ENCODE data around the gene TAF11. TPM values are rescaled to one million over a fixed set of nuclear protein-coding genes. Genes with fewer than 3 reads are reported as not detected.
A peak's percentile ranks its signal among the peaks of the same experiment; 100 is the strongest.

The TAF11 gene
- total and polyA plus RNA-seq, 10 donors, result 19.1 to 56.3 (median 25.9) TPM

DNA sequence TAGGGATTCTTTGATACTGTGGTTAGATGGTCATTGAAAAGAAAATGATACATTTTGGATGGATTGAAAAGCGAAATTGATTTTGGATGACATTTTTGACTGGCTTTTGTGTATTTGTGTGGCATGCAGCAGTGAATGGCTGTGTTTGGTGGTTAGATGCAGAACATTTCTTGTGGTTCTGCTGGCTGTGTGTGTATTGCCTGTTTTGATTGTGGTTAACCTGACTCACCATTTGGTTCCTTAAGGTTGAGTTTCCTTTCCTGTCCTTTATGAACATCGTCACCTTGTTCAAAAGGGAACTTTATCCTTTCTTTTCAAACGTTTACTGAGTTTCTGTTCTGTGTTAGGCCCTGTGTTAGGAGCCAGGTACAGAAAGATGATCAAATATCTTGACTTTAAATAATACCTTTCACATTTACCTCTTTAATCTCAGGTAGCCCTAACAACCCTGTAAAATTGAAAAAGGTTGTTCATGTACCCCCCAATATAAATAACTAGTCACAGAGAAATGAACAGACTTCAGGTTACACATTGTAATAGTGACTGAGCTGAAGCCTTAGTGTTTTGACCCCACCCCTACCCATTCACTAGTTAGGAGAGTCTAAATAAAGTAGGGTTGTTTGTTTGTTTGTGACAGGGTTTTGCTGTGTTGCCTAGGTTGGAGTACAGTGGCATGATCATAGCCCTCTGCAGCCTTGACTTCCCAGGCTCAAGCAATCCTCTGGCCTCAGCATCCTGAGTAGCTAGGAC, 25.0 kb upstream of the TAF11 start:
- H3K9me3 ChIP-seq, result no peaks in the 10 kb centered on the region
- 29 to 53% (median 35%) methylated on average over 3 of the region's 3 CpGs for WGBS, 5 donors

DNA sequence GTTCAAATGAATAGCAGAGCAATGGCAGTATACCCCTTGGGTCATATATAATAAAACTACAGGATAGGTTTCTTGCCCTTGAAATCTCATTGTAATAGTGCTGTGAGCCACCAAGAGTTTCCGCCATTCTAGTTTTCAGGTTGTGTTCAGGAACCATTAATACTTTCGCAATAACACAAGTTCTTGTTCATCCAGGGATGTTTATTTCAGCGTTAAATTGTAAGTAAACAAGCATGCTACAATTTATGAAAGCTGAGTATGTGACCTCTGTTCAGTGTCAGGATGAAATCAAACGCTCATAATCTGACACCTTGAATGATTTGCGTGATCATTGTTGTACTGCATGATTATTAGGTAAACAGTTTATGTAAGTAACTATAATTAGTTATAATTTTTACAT, 24.0 kb upstream of the TAF11 start:
- Histone ChIP-seq H3K4me1 (peaks cover 16 to 65% (median 25%) of the 10 kb centered on the region in 6 donors), H3K9me3 (no peaks in the 10 kb centered on the region), H3K4me3 (no peak overlapping the region), H3K27ac (no peak overlapping the region), H3K36me3 (no peaks in the 10 kb centered on the region), H3K27me3 (replicated peaks in 1 of 7) (no peaks in the 10 kb centered on the region)
- TF ChIP-seq POLR2A (IDR thresholded peaks at IDR 0.05) (no peak), POLR2AphosphoS5 (IDR thresholded peaks at IDR 0.05) (no peak)
- TF ChIP-seq, protein P1, sequence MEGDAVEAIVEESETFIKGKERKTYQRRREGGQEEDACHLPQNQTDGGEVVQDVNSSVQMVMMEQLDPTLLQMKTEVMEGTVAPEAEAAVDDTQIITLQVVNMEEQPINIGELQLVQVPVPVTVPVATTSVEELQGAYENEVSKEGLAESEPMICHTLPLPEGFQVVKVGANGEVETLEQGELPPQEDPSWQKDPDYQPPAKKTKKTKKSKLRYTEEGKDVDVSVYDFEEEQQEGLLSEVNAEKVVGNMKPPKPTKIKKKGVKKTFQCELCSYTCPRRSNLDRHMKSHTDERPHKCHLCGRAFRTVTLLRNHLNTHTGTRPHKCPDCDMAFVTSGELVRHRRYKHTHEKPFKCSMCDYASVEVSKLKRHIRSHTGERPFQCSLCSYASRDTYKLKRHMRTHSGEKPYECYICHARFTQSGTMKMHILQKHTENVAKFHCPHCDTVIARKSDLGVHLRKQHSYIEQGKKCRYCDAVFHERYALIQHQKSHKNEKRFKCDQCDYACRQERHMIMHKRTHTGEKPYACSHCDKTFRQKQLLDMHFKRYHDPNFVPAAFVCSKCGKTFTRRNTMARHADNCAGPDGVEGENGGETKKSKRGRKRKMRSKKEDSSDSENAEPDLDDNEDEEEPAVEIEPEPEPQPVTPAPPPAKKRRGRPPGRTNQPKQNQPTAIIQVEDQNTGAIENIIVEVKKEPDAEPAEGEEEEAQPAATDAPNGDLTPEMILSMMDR (IDR thresholded peaks at IDR 0.05 in 8 of 11, conservative IDR thresholded peaks at IDR 0.05 in 3 of 11), result no peak
- DNase-seq, result no peak
- intact Hi-C loops (cut with DNase I; ENCODE audit: low total_unique reads), result no loop called here
- WGBS, 5 donors, result 92 to 98% (median 94%) methylated on average over 5 of the region's 5 CpGs

More for the DNA sequence above, 25.0 kb upstream of the TAF11 start:
- Histone ChIP-seq H3K4me1 (peaks cover 18 to 72% (median 30%) of the 10 kb centered on the region in 6 donors), H3K27me3 (replicated peaks in 1 of 7) (no peaks in the 10 kb centered on the region), H3K27ac (peak overlapping the region in 1 of 8 donors; percentile 2), H3K36me3 (no peaks in the 10 kb centered on the region), H3K4me3 (no peak overlapping the region)
- DNase-seq, result no peak
- intact Hi-C loops (cut with DNase I; ENCODE audit: low total_unique reads), result no loop called here
- TF ChIP-seq POLR2A (IDR thresholded peaks at IDR 0.05) (no peak), POLR2AphosphoS5 (IDR thresholded peaks at IDR 0.05) (peak in 1 of 3 donors; percentile 31)

DNA sequence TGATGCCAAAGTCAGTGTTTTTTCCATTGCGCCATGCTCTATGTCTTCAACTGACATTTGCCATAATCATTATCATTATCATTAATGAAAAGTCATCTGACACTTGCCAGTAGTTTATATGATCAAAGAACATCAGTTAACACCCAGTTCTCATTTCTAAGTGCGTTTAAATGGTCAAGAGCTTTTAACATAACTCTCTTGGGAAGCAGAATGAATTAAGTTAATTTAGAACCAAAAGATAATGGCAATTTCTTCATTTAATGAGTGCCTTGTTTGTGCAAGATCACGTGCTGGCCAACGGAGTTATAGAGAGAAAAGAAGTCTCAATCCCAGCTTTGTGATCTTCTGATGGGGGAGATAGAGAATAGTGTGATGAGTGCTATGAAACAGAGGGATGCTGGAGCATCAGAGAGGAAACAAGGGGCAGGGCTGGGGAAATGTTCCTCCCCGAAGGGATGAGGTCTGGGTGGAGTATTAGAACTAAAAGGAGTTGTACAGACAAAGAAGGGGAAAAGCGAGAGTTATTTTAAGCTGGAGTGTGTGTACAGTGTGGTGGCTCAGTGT, 21.6 kb upstream of the TAF11 start:
- no peaks in the 10 kb centered on the region for H3K9me3 ChIP-seq
- no peak overlapping the region for H3K4me3 ChIP-seq
- H3K36me3 ChIP-seq, result peaks cover 0 to 19% (median 0%) of the 10 kb centered on the region in 6 donors
- TF ChIP-seq, protein P1 (IDR thresholded peaks at IDR 0.05 in 8 of 11, conservative IDR thresholded peaks at IDR 0.05 in 3 of 11), result no peak
- TF ChIP-seq POLR2A (IDR thresholded peaks at IDR 0.05) (no peak), POLR2AphosphoS5 (IDR thresholded peaks at IDR 0.05) (no peak)
- no peak overlapping the region for H3K27ac ChIP-seq
- intact Hi-C loops (cut with DNase I; ENCODE audit: low total_unique reads), result no loop called here
- peaks cover 14 to 77% (median 28%) of the 10 kb centered on the region in 6 donors for H3K4me1 ChIP-seq
- H3K27me3 ChIP-seq (replicated peaks in 1 of 7), result no peaks in the 10 kb centered on the region
- WGBS, 5 donors, result 89 to 95% (median 91%) methylated on average over 6 of the region's 6 CpGs
- DNase-seq, result no peak

DNA sequence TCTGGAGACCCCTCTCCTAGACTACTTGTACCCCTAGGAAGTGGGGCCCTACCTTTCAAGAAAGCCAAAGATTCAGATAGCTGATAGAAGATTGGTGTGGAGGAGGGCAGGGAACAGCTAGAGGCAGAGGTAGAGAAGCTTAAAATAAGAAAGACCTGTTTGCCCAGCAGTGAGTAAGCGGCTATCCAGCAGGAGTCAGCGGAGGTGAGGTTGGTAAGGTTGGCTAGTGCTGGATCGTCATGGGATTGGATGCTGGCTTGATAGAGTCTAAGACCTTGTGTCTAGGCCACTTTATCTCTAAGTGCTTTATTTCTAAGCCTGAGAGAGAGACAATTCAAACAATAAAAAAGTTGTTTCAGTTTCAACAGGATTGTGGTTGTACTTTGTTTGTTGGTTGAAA, 20.4 kb upstream of the TAF11 start:
- H3K4me1 ChIP-seq, result peaks cover 14 to 67% (median 26%) of the 10 kb centered on the region in 6 donors
- H3K9me3 ChIP-seq, result no peaks in the 10 kb centered on the region
- WGBS, 5 donors, result 95 to 100% (median 97%) methylated on average over 3 of the region's 3 CpGs
- TF ChIP-seq, protein P1 (IDR thresholded peaks at IDR 0.05 in 8 of 11, conservative IDR thresholded peaks at IDR 0.05 in 3 of 11), result no peak
- TF ChIP-seq POLR2A (IDR thresholded peaks at IDR 0.05), result no peak
- TF ChIP-seq POLR2AphosphoS5 (IDR thresholded peaks at IDR 0.05), result no peak
- DNase-seq, result no peak
- H3K27me3 ChIP-seq (replicated peaks in 1 of 7), result no peaks in the 10 kb centered on the region
- peaks cover 0 to 26% (median 0%) of the 10 kb centered on the region in 6 donors for H3K36me3 ChIP-seq
- no peak overlapping the region for H3K4me3 ChIP-seq
- H3K27ac ChIP-seq, result no peak overlapping the region
- intact Hi-C loops (cut with DNase I; ENCODE audit: low total_unique reads), result no loop called here

All from spleen (tissue), 11 donors.